Fibroblast of skin of left biceps (primary cell): ENCODE measurements around the gene SYS1.

Source experiments
- DNase-seq, 2 experiments: peaks; one replicate each; pipeline ENCODE4 v3.0.0-alpha.2; 2013; ENCODE audit warnings: low read depth in 2 of 2

Gene SYS1

GRCh38 chr20:45362804-45363610, at the start of gene SYS1:
SYS1 (plus strand) TSS chr20:45363156; CDS start chr20:45363532, 376 bp downstream.
- peak; percentile 95 for DNase-seq

- no peak for DNase-seq
Measured at GRCh38 chr20:45313943-45314342, 49.0 kb upstream of the SYS1 start.

GRCh38 chr20:45315672-45316071, 47.3 kb upstream of the SYS1 start:
- no peak for DNase-seq

- no peak for DNase-seq
Measured at GRCh38 chr20:45316150-45317080, 46.5 kb upstream of the SYS1 start.

- no peak for DNase-seq
Measured at GRCh38 chr20:45317826-45318225, 45.1 kb upstream of the SYS1 start.

GRCh38 chr20:45318386-45318939, 44.5 kb upstream of the SYS1 start:
- DNase-seq = no peak

- no peak for DNase-seq
Measured at GRCh38 chr20:45318948-45319347, 44.0 kb upstream of the SYS1 start.

- DNase-seq = no peak
Measured at GRCh38 chr20:45320948-45321595, 41.9 kb upstream of the SYS1 start.

- DNase-seq = no peak
Measured at GRCh38 chr20:45322952-45323383, 40.0 kb upstream of the SYS1 start.

- no peak for DNase-seq
Measured at GRCh38 chr20:45323731-45324130, 39.2 kb upstream of the SYS1 start.

- no peak for DNase-seq
Measured at GRCh38 chr20:45325371-45325770, 37.6 kb upstream of the SYS1 start.

- DNase-seq = no peak
Measured at GRCh38 chr20:45328451-45328850, 34.5 kb upstream of the SYS1 start.

- no peak for DNase-seq
Measured at GRCh38 chr20:45329497-45330319, 33.2 kb upstream of the SYS1 start.

GRCh38 chr20:45330476-45330875, 32.5 kb upstream of the SYS1 start:
- DNase-seq = no peak

- DNase-seq = no peak
Measured at GRCh38 chr20:45336530-45337366, 26.2 kb upstream of the SYS1 start.

- peak; percentile 66 to 76 for DNase-seq
Measured at GRCh38 chr20:45337367-45338120, 25.4 kb upstream of the SYS1 start.

GRCh38 chr20:45338121-45339030, 24.6 kb upstream of the SYS1 start:
- no peak for DNase-seq

GRCh38 chr20:45339084-45339483, 23.9 kb upstream of the SYS1 start:
- DNase-seq = no peak
